GM19025 (cell line): ENCODE data around the gene STAT3.
A peak's percentile ranks its signal among the peaks of the same experiment; 100 is the strongest.

ENCODE experiments used
- ATAC-seq: cut with Tn5 transposase; IDR thresholded peaks from one replicate; pipeline ENCODE4 v1.9.1; 2021; ENCODE audit warnings: mild to moderate bottlenecking, low read depth, moderate library complexity; ENCODE audit not compliant: unreplicated experiment

Gene STAT3

GRCh38 chr17:42358434-42358833 lies 29.8 kb downstream of the STAT3 start:
- no peak for ATAC-seq

- ATAC-seq, result no peak
These were observed 33.0 kb downstream of the STAT3 start for GRCh38 chr17:42354956-42355843.

GRCh38 chr17:42348104-42348503 lies 40.1 kb downstream of the STAT3 start:
- ATAC-seq, result no peak

- ATAC-seq, result no peak
These were observed 40.6 kb downstream of the STAT3 start for GRCh38 chr17:42347606-42348005.

- ATAC-seq, result no peak
These were observed 41.0 kb downstream of the STAT3 start for GRCh38 chr17:42347198-42347597.

GRCh38 chr17:42346481-42346880 lies 41.8 kb downstream of the STAT3 start:
- no peak for ATAC-seq

GRCh38 chr17:42345396-42346073 lies 42.7 kb downstream of the STAT3 start:
- no peak for ATAC-seq

- no peak for ATAC-seq
These were observed 45.8 kb downstream of the STAT3 start for GRCh38 chr17:42342242-42343008.

GRCh38 chr17:42341568-42341967 lies 46.7 kb downstream of the STAT3 start:
- no peak for ATAC-seq

- no peak for ATAC-seq
These were observed 47.5 kb downstream of the STAT3 start for GRCh38 chr17:42340691-42341127.

GRCh38 chr17:42339221-42339620 lies 49.0 kb downstream of the STAT3 start:
- ATAC-seq, result no peak

GRCh38 chr17:42338427-42338985 lies 49.7 kb downstream of the STAT3 start:
- ATAC-seq, result no peak

GRCh38 chr17:42337442-42337841 lies 50.8 kb downstream of the STAT3 start:
- peak; percentile 46 for ATAC-seq

GRCh38 chr17:42334677-42335076 lies 53.6 kb downstream of the STAT3 start:
- no peak for ATAC-seq

- ATAC-seq, result no peak
These were observed 55.2 kb downstream of the STAT3 start for GRCh38 chr17:42333053-42333452.

GRCh38 chr17:42329025-42329976 lies 58.9 kb downstream of the STAT3 start:
- no peak for ATAC-seq

GRCh38 chr17:42325026-42325425 lies 63.2 kb downstream of the STAT3 start:
- ATAC-seq, result no peak

GRCh38 chr17:42323268-42323773 lies 64.9 kb downstream of the STAT3 start:
- ATAC-seq, result no peak
